HG02852 (cell line): Measurements from ENCODE around the gene GIGYF1.
"Not testable (repeated sequence)": the region's sequence is repeated elsewhere in the genome, so short reads cannot be mapped to it uniquely, and the experiment has no call there.

Experiments used
- ATAC-seq: cut with Tn5 transposase; IDR thresholded peaks from one replicate; pipeline ENCODE4 v1.9.1; 2021; ENCODE audit warnings: mild to moderate bottlenecking, moderate library complexity; ENCODE audit not compliant: unreplicated experiment

The GIGYF1 gene

DNA sequence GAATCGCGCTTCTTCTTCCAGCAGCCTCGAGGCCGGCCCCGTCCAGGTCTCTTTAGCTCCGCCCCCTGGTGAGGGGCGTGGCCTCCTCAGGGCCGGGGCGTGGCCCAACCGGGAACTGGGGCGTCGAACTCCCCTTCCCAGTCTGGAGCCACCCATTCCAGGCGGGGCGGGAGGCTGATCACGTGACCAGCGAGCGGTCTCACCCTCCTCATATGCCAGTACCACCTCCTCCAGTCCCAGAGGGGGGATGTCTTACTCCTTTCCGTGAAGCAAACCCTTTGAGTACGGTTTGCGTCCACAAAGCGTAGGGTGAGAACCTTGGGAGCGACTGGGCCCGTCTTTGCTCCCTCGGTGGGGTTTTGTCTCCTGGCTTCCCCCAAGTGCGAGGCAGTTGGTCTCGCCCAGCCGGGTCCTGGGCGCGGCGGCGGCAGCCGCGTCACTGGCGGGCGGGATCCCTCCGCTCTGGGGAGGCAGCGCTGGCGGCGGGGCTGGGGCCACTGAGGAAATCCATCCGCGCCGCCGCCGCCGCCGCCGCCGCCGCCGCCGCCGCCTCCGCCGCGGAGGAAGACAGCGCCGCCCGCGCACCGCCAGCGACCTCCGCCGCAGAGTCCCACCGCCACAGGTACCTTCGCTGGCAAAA is 20.6 kb downstream of the GIGYF1 start, which contains the start of gene GNB2:
Gene GNB2 (plus strand): TSS at position 439 of the 640 bp plus-strand sequence. CDS start 2,526 bp downstream, outside the sequence.
- peak; percentile 62 for ATAC-seq

DNA sequence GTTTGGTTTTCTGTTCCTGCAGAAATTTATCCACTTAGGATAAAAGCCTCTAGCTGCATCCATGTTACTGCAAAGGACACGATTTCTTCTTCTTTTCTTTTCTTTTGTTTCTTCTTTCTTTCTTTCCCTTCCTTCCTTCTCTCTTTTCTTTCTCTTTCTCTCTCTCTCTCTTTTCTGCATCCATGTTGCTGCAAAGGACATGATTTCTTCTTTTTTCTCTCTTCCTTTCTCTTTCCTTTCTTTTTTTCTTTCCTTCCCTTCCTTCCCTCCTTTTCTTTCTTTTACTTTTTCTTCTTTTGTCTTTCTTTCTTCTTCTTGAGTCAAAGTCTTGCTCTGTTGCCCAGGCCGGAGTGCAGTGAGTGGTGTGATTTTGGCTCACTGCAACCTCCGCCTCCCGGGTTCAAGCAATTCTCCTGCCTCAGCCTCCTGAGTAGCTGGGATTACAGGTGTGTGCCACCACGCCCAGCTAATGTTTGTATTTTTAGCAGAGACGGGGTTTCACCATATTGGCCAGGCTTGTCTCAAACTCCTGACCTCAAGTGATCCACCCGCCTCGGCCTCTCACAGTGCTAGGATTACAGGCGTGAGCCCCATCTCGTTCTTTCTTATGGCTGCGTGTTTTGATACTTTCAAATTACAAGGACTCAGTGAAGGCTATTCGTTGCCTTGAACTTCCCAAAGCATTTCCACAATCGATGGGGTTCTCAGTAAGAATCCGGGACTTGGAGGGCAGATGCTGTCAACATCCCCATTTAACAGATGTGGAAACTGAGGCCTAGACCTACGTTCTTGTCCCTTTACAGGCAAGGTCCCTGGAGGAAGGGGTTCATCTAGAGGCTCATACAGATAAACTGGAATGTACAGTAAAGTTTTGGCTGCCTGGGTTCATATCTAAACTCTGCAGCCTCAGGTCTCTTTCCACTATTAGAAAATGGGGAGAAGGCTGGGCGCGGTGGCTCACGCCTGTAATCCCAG is 22.4 kb downstream of the GIGYF1 start:
- no peak for ATAC-seq

DNA sequence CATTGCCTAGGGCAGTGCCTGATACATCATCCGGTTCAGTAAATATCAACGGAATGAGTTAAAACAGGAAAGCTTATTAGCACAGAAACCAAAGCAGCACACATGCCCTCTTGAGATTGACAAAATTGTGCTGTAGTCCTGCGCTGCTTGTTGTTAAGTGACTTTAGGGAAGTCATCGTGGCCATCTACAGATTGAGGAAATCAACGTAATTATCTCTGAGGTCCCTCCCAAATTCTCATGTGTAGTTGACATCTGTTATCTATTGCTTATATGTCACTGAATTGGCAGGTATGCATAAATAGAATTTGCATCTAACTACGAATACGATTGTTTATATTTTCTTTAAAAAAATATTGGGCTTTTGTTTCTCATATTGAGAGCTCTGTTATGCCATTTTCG is 24.0 kb downstream of the GIGYF1 start:
- ATAC-seq, result no peak

DNA sequence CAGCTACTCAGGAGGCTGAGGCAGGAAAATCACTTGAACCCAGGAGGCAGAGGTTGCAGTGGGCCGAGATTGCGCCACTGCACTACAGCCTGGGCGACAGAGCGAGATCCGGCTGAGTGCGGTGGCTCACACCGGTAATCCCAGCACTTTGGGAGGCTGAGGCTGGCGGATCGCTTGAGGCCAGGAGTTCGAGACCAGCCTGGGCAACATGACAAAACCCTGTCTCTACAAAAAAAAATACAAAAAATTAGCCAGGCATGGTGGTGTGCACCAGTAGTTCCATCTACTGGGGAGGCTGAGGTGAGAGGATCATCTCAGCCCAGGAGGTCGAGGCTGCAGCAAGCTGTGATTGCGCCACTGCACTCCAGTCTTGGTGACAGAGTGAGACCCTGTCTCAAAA is 24.9 kb downstream of the GIGYF1 start:
- ATAC-seq, result not testable (repeated sequence)

DNA sequence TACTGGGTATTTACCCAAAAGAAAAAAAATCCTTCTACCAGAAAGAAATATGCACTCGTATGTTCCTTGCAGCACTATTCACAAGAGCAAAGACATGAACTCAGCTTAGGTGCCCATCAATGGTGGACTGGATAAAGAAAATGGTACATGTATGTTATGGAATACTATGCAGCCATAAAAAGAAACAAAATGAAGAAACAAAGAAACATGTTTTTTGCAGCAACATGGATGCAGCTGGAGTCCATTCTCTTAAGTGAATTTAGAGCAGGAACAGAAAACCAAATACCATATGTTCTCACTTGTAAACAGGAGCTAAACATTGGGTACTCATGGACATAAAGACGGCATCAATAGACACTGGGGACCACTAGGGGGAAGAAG is 26.0 kb downstream of the GIGYF1 start:
- ATAC-seq, result no peak

DNA sequence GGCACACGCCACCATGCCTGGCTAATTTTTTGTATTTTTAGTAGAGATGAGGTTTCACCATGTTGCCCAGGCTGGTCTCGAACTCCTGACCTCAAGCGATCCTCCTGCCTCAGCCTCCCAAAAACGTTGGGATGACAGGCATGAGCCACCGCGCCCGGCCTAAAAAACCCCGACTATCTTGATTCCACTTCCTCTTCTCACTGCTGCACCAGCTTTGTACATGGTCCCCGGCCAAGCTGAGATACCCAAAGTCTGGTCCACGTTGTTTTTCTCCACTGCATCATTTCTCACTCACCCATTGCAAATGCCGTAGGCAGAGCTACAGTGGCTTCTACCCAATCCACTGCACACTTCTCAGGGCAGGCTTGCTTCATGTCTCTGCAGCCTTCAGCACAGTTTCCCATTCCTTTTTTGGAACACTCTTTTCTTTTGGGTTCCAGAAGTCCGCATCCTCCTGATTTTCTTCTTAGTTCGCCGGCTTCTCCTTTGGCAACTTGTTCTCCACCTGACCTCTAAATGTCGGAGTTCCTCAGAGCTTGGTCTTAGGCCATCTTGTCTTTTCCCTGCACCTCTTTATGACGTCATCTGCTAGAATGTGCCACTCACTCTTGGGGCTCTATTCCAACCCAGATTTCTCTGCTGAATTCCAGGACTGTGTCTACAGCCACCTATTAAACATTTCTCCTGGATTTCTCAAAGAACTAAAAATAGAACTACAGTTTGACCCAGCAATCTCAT is 26.6 kb downstream of the GIGYF1 start:
- no peak for ATAC-seq

DNA sequence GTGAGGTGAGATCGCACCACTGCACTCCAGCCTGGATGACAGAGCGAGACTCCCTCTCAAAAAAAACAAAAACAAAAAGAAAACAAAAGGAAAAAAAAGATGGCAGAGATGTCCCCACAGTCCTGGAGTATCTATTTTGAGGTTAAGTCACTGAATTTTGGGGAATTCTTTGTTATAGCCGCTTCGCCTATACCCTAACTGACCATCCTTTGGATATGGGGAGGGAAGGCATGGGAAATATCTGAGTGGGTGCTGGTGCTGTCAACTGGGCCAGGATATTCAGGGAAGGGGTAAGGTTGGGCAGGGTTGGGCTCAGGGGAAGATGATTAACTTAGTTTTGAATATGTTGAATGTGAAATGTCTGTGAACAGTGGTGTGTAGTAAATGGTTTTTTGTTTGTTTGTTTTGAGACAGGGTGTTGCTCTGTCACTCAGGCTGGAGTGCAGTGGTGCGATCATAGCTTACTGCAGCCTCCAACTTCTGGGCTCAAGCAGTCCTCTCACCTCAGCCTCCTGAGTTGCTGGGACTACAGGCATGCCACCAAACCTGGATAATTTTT is 28.8 kb downstream of the GIGYF1 start:
- ATAC-seq, result no peak

DNA sequence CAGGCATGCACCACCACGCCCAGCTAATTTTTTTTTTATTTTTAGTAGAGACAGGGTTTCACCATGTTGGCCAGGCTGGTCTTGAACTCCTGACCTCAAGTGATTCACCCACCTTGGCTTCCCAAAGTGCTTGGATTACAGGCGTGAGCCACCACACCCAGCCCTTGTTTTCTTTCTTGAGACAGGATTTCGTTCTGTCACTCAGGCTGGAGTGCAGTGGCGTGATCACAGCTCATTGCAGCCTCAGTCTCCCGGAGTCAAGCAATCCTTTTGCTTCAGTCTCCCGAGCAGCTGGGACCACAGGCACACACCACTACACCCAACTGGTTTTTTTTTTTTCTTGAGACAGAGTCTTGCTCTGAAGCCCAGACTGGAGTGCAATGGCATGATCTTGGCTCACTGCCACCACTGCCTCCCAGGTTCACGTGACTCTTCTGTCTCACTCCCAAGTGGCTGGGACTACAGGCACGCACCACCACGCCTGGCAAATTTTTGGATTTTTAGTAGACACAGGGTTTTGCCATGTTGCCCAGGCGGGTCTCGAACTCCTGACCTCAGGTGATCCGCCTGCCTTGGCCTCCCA is 31.8 kb downstream of the GIGYF1 start:
- ATAC-seq, result not testable (repeated sequence)

DNA sequence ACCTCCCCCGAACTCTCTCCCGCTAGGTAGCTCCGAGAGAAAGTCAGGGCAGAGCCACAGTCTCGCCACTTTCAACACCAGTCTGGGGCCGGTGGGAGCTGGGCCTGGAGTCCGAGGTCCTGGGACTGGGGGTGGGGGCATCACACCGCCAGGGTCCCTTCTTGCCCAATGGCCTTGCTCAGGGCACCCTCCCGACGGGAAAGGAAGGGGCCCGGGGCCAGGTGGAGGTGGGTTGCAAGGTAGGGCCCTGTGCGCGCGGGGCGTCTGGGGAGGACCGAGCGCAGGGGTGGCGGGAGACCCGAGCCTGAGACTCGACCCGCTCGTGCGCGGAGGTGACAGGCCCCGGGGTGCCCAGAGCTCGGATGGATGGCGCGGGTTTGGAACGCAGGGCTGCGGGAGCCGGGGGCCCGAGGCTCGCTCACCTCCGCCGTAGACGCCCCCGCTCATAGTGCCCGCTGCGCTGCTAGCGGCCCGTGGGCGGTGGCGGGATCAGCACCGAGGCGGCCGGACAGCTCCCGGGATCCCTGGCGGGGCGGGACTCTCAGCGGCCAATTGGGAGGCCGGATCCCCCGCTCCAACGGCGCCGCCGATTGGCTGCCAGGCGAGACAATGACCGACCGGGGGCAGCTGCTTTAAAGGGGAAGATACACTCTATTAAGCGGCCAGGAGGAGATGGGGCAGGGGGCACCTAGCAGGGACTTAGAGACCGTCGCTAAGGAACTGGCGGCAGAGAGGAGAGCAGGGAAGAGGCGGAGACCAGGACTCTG is 38.0 kb downstream of the GIGYF1 start, which contains the start of gene ACTL6B:
Gene ACTL6B (minus strand): TSS at position 541 of the 767 bp plus-strand sequence. CDS start 94 bp downstream, at position 447.
- no peak for ATAC-seq

DNA sequence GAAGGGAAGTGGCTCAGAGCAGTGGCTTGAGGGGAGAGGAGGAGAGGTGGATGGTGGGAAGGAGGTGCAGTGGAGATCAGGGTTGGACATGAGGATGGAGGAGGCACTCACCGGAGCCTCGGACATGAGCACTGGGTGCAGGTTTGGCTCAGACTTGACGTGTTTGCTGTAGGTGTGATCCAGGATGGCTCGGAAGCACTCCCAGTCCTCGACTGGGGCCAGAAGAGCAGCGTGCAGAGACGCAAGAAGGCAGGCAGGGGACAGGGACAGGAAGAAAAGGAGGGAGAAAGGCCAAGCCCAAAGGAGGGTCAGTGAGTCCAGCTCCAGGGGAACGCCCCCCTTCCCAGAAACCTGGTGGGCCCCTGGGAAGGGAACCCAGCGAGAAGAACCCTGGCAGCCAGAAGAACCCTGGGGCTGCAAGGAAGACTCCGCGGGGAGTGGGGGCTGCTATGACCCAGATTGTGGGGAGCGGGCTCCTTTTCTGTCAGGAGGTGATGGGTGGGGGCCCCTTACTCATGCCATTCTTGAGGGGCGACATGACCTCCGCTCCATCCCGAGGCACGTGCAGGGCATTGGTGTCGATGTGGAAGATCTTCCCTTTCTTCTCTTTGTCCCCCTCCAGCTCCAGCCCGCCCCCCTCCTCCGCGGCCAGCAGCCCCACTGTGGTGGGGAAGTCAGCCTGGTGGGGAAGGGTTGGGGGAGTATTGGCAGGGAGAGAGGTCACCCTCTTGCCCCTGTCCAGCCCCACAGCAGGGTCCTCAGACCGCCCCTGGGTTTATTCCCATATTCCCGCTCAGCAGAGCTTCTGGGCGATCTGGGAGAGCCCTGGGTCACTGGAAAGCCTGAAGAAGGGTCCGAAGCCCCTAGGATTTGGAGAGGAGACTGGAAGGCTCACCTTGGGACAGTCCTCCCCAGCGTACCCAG is 38.9 kb downstream of the GIGYF1 start:
- ATAC-seq, result no peak

DNA sequence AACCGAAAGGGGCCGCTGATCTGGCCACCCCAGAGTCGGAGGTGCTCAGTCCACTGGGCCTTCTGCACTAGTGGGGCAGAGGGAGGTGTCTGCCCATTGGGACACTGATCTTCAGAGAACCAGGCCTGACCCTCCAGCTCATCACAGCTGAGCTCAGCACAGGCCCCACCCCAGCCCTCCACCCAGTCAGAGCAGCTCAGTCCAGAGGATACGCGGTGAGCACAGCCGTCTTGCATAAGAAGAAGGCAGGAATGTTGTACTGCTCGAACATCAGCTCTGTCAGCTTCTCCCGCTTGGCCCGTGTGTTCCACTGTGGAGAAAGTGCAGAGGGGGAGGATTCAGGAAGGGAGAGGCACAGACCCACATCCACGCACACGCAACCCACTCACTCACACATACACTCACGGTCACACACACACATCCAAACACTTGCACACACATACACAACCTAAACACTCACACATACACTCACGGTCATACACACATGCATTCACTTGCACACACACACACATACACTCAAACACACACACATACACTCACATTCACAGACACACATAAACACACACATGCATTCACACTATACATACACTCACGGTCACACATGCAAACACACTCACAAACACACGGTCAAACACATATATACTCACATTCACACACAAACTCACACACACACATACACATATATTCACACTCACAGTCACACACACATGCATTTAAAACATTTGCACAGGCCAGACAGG is 44.1 kb downstream of the GIGYF1 start:
- no peak for ATAC-seq

DNA sequence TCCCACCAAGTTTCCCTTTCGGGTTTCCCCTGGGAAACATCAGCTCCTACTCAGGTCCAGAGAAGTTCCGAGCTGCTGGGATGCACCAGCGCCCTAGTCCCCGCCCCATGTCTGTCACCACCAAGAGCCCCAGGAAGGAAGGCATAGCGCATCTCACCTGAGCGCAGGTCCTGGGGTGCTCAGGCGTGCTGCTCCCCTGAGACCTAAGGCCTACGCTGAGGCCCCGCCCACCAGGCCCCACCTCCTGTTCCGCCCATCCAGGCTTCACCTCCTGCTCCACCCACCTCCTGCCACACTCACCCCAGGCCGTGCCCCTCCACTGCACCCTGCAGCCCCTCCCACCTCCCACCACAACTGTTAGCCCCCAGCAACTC is 51.5 kb downstream of the GIGYF1 start:
- no peak for ATAC-seq

DNA sequence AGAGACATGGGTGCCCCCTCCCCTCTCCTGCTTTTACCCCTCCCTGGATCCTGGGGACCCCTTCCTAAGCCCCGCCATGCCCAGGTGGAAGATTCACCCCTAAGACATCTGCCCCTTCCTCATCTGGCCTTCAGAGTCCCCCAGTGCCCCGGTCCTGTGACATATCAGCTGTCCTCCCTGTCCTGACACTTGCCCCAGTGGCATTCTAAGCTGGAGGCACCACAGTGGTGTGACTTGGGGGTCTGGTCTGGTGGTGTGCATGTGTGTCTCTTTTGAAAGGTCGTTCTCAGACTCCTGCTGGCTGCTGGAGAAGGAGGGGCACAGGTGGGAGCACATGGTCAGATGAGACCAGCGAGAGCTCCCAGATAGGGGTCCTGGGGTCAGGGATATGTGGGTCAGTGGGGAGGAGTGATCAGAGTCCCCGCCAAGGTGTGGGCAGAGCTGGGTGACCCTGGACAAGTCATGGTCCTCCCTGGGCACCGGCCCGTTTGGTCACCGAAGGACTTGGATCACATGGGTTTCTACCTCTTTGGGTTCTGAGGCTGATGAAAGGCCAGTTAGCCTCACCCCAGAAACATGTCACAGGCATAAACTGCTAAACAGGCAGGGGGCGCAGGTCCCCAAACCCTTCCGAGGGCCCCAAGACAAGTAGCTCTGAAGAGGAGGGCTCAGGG is 52.1 kb downstream of the GIGYF1 start:
- no peak for ATAC-seq

DNA sequence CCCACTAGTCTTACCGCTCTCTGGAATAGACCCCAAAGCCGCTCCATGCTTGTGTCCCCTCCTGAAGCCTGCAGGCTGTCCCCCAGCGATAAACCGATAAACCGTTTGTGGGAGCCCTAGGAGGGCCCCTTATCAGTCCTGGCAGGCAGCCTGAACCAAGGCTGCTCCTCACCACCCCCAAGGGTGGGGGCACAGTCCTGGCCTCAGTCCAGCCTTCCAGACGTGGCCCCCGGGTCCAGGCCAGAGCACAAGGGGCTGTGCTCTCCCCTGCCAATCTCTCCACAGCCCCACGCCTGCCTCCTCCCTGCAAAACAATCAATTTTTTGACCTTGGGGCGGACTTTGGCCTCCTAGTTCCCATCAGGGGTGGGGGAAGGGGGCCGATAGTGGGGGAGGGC is 52.6 kb downstream of the GIGYF1 start, which contains the start of gene TFR2:
Gene TFR2 (minus strand): TSS at position 90 of the 397 bp plus-strand sequence. CDS start 43 bp downstream, at position 47.
- ATAC-seq, result no peak

DNA sequence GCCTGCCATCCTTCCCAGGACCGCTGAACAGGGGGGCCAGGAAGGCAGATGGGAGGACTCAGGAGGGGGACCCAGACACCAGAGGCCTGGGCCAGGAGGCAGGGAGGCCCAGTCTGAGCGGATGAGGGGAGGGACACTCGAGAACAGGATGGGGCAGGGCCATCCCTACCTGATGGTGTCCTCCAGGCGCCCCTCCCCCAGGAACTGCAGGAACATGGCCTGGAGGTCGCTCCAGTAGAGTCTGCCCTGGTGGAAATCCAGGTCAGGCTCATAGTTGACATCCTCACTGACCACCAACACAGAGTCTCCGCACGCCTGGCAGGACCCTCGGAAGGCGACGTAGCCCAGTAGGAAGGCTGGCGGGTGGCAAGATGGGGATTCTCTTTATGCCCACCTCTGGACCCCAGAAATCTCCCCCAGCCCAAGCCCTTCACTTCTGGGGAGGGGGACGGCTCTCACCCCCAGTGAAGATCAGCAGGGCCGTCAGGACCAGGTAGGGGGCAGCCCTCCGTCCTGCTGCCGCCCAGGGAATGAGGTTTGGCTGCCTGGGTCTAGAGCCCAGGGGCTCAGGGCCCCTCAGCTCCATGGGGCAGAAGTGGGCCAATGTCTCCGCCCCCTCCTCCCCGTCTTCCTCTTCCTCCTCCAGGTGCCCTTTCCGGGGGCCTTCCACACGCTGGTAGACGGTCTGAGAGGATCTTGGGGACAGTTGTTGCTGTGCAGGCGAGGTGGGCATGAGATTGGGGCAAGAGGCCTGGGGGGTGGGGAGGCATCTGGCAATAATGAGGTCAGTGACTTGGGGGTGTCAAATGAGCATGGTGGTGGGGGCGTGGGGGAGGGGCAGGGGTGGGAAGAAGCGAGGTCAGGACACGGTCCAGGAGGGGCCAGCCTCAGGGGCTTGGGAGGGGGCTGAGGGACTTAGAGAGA is 53.3 kb downstream of the GIGYF1 start:
- no peak for ATAC-seq

DNA sequence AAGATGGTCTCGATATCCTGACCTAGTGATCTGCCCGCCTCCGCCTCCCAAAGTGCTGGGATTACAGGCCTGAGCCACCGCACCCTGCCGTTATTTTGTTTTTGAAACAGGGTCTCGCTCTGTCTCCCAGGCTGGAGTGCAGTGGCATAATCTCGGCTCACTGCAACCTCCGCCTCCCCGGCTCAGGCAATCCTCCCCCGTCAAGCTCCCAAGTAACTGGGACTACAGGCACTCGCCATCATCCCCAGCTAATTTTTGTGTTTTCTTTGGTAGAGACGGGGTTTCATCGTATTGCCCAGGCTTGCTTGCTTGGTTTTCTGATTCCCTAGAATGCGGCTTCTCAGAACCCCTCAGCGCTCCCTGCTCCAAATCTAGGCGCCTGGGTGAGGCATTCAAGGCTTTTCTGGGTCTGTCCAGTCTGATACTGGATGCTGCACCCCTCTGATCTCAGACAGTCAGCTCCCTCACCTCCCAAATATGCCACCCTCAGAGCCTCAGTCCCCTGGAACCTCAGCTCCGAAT is 54.0 kb downstream of the GIGYF1 start:
- no peak for ATAC-seq
